SHP77 treated with DMSO at 0.1 percent for 48 hours (cell line): Measurements from ENCODE around the gene RNLS.

Experiments
- DNase-seq: peaks from one replicate; lab custom pipeline; 2025; lab: John Stamatoyannopoulos, UW

The RNLS gene

GRCh38 chr10:88232029-88232895, 350.9 kb downstream of the RNLS start:
- DNase-seq, result no peak

GRCh38 chr10:88230251-88230650, 352.9 kb downstream of the RNLS start:
- DNase-seq, result no peak

DNA sequence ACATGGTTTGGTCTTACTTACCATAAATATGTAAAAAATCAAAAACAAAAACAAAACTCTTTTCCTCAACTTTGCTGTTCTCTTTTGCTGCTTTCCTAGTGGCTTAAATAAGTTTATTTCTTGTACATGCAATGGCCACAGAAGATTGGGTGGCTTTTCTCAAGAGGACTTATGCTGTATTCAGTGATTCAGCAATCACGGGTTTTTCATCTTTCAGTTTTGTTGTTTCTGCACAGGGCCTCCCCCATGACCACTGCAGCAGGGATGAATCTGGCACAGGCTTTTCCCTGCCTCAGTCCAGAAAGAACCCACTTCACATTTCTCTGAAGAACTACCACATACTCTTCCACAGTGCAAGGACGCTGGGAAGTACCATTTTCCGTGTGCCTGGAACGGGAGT, 355.0 kb downstream of the RNLS start:
- DNase-seq, result no peak

DNA sequence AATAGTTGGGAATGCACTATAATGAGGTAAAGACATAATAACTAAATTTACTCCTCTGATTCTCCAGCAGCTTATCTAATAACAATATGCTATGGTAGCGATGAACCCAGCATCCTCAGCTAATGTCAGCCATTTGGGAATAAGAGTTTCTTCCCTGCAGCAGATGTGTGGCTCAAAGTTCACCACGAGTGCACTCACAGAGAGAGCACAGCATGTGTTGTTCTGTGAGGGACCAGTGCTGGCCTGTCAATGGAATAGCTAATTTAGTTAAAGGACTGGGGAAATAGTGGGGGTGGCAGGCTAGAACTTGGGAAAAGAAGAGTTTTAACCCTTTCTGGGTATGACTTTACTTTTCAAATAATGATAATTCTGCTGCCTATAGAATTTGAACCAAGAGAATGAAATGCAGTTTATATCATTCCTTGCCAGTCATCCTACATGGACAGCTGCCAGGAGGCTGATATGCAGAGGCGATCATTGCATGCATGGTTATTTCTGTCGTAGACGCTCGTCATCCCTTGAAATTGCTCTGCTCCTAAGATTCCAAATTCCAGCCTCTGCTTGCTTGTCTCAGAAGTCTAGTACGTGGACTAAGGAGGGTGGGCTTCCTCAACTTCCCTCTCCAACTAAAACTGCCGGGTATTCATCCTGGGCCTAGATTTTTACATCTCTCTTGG, 355.6 kb downstream of the RNLS start:
- no peak for DNase-seq

DNA sequence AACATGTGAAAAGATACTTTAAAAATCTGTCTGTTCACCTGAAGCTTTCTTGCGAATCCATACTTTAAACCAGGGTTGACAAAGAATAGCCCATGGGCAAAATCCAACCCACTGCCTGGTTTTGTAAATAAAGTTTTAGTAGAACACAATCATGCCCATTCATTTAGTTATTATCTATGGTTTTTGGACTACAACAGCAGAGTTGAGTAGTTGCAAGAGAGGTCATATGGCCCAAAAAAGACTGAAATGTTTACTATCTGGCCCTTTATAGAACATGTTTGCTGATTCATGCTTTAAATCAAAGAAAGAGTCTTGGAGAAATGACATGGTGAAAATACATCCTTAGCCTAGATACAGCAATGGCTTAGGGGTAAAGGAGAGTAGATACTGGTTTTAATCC, 356.2 kb downstream of the RNLS start:
- no peak for DNase-seq

DNA sequence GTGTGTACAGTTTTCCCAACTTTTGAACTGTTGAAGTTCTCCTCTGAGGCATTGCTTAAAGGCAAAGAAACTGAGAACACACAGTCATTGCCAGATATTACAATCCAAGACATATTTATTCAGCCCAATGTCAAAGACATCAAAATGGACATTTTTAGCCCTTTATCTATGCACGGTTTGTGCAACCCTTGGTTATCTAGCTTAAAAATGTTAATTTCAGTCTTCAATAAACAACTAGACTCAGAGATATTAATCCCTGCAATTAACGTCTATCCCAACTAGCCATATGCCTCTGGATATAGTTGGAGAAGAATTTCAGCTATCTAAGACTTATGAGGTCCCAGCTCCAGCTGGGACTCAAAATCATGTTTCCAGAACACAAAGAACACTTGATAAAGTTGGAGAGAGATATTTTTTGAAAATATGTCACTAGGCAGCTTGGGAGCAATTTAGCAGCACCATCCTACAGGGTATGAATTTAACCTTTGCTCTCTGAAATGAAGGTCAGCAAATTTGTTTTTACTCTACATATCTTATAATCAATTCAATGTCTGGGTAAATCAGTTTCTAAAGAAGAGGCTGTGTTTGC, 357.0 kb downstream of the RNLS start:
- no peak for DNase-seq
